Stimulated activated CD4-positive, alpha-beta T cell treated with anti-CD3 and anti-CD28 coated beads, Interleukin-12 subunit alpha, Interleukin-12 subunit beta, amount 100 ng/mL, for 24 hours (primary cell): ENCODE data around the gene CAMP.
A peak's percentile ranks its signal among the peaks of the same experiment; 100 is the strongest.

Experiments
- DNase-seq, 2 experiments: peaks; one replicate each; pipeline ENCODE4 v3.0.0-alpha.2; 2020; ENCODE audit warnings: low read depth in 2 of 2

CAMP gene

DNA sequence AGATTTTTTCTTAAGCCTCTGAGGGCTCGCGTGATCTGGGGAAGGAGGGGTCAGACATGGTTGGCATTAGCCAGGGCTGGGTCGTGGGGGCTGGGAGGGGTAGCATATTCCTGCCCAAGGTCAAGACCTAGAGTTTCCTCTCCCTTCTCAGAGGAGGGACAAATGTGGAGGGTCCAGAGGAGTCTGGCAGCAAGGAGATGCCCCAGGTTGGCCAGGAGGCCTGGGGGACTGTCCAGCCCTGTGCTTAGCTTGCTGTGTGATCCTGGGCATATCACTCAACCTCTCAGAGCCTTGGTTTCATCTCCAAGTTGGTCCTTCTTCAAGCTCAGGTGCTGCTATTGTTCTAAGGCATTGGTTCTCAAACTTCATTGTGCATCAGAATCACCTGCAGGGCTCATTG is 9.1 kb upstream of the CAMP start:
- no peak for DNase-seq

DNA sequence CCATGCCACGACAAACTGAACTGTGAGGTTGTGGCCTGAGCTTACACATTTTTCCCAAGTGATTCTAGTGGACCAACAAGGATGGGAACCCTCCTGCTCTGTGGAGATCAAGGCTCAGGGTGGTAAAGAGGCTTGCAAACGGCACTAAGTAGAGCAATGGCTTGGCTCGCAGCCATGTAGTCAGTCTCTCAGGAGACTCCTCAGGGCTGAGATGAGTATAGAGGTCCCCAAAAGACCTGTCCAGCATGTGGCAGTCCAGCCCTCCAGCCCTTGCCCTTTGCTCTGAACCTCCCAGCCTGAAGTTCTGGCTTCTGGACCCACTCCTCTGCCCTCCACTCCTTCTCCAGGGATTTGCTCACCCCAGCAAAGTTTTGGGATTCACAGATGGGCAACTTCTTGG is 8.3 kb upstream of the CAMP start:
- no peak for DNase-seq

DNA sequence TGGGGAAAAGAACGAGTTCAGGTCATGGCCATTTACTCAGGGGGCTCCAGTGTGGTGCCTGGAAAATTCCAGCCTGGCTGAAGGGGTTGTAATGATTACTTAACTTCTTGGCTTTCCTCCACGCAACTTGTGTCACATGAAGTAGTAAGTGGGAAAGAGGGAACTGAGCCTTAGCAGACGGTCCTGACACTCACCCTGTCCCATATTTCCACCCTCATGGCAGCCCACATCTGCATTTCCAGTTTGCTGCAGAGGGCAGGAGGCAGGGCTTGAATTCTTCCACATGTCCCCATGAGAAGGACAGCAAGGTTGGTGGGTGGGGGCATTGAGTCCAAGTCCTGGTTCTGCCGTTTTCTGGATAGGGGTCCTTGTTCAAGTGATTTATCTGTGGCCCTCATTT is 7.8 kb upstream of the CAMP start:
- no peak for DNase-seq

DNA sequence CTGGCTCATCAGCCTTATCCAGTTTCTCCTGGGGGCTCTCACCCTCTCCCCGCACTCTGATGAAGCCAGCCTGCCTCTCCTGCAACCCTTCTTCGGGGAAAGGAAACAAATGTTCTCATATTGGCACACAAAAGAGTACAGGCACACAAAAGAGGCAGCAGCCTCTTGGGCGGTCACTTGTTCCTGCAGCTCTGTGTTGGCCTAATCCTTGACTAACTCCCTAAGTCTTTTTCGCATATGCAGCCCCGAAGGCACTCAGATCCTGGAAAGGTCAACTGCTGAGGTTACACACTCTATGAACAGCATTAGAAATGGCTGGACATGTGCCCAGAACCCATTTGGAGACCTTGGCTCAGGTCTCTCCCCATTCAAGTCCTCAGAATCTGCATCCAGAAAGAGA is 7.4 kb upstream of the CAMP start:
- no peak for DNase-seq

DNA sequence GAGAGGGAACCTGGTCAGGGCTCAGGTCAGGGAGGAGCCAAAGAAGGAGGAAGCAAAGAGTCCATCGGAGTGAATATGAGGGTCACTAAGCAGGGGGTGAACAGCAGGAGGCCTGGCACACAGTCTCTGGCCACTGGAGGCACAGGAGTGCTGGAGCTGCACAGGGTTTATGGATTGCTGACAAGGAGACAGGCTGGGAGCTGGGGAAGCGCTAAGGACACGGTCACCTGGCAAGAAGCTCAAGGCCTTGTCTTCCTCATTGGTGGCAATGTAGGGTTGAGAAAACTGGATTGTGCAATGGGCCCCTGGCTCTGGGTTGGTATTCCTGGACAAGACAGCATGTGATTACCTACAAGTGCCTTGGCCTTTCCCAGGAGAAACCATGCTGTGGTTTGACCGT is 5.8 kb upstream of the CAMP start:
- DNase-seq: no peak

DNA sequence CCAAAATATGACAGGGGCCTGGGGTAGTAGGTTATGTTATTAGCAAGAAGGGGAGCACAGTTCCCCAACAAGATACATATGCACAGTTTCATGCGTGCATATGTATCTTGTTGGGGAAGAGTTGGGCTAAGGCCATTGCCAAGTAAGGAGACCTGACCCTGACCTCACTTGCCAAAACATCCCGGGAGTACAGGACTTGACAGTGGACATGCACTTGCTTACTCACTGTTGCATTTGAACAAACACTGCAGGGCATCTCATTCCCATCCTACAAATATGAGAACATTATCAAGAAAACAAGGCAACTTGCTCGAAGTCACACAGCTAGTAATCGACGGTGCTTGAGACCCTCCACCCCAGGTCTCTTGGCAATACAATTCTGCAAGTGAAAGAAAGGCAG is 4.8 kb upstream of the CAMP start:
- no peak for DNase-seq

DNA sequence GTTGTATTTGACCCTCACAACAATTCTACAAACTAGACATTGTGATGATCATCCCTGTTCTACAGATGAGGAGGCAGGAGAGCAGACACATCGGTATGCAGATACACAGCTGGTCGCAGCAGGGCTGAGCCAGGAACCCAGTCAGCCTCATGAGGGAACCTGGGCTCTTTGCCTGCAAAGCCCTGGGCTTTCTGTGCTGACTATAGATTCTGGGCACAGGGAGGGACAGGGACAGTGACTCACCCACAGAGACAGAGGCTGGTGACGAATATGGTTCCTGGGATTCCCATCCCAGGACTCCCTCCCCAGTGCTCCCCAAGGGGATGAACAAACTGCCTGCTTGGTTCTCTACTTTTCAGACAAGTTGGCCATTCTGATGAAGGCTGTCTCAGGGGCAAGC is 3.8 kb upstream of the CAMP start:
- no peak for DNase-seq

DNA sequence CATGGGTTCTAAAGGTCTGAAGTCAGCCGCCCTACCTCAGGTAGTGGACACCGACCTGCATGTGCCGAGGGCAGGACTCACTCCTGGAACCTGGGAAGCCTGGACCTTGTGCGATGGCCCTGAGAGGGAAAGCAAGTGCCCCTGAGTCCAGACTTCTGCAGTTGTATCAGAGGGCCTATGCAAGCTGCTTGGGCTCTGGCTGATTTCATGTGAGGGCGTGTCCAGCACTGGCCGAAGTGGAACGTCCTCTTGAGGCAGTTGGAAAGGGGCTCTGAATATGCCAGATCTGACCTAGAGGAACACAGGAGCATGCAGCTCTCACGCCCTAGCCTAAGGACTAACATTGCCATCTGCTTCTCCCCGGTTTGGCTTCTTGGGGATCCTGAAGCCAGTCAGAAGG is 2.5 kb upstream of the CAMP start:
- no peak for DNase-seq

DNA sequence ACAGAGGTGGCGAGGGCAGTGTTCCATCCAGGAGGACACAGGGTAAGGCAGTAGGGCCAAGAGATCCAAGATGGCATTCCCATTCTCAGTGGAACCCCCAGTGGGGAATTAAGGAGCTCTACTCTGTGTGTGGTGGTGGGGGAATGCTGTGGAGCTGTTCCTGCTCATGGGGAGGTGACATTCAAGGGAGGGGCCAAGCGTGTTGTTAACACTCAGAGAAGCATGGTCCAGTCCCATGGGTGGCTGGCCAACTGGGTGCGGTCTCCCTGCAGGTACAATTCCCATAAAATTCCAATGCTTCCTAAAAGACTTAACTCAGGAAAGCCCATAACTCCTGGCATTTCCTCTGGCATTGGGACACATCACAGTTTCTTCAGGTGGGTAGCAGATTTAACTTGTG is 2.3 kb downstream of the CAMP start:
- DNase-seq: no peak

DNA sequence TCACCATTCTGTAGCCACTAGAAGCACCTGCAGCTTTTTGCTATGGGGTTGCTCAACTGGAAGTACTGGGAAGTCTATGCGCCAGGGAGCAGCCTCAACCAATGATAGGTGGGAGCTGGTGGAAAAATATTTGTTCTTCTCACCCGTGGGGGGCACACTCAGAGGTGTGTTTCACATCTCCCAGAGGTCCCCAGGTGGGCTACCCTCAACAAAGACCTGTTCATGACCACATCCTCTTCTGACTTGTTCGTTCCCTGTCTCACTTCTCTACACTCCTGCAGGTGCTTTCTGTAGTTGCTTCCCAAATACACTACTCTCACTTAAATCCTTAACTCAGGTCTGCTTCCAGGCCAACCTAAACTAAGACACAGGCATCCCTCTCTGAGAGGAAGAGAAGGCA is 3.6 kb downstream of the CAMP start:
- no peak for DNase-seq

DNA sequence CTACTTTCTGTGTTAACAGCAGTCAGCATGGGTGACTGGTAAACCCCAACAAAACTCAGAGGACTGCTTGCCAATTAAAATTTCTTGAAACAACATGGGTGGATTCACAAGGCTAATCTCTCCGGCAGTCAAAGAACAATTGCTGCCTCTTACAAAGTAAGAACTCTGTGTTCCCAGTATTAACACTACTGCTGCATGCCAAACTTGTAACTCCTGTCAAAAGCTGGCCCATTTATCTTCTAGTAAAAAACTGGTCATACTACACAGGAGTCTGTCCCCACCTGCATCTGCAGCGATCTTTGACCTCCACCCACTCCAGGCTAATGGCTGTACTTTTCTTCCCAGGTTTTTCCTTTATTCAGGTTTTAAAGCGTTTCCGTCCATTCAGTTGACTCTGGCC is 8.9 kb downstream of the CAMP start:
- no peak for DNase-seq

DNA sequence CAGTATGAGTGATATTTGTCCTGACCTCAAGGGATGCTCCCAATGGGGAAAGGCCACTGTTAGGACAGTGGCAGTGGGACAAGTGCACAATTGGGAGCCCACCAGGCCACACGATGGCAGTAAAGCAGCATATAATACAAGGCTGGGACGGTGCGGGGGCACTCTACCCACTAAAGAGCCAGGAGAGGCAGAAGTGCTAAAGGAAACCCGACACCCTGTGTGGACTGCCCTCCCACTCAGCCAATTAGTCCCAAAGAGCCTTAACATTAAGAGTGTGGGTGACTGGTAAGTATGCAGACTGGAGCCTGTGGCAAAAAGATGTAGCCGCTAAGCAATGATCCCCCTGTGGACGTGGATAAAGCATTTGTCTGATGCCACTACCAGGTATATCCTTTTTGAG is 9.4 kb downstream of the CAMP start:
- peak; percentile 40 to 51 for DNase-seq

DNA sequence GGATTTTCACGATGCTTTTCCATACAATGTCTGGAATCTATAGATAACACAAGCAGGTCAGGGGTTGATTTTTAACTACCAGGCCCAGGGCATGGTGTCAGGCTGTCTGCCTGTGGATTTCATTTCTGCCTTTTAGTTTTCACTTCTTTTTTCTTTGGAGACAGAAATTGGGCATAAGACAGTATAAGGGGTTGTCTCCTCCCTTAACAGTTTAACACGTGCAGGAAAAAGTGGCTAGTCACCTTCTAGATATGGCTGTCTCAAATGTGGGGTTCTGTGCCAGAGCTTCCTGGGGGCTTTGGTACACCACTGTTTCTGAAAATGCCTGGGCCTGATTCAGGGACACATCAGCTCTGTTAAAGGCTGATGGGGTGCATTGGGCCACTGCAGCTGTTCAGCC is 10.2 kb downstream of the CAMP start:
- DNase-seq: no peak

DNA sequence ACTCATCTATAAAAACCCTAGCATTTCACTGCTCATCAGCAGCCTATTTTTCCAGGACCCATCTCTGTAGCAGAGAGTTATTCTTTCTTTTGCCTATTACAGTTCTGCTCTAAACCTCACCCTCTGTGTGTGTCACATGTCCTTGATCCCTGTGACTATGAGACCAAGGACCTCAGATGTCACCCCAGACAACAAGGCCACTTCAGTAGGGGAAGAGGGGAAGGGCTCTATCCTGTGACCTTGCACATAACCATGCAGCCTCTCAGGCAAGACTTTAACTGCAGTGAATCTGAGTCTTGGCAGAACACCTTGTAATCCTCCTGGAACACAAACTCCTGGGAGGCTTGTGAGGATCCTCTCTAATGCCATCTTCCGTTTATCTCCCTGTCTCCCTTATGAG is 13.2 kb downstream of the CAMP start:
- no peak for DNase-seq

DNA sequence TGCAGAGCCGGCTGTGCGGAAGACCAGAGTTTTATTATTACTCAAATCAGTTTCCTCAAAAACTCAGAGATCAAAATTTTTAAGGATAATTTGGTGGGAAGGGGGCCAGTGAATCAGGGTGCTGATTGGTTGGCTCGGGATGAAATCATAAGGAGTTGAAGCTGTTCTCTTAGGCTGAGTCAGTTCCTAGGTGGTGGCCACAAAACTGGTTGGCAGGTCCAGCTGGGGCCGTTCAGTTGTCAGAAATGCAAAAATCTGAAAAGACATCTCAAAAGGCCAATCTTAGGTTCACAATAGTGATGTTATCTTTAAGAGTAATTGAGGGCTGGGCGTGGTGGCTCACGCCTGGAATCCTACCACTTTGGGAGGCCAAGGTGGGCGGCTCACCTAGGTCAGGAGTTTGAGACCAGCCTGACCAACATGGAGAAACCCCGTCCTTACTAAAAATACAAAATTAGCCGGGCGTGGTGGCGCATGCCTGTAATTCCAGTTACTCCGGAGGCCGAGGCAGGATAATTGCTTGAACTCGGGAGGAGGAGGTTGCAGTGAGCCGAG is 15.3 kb downstream of the CAMP start:
- DNase-seq: no peak

DNA sequence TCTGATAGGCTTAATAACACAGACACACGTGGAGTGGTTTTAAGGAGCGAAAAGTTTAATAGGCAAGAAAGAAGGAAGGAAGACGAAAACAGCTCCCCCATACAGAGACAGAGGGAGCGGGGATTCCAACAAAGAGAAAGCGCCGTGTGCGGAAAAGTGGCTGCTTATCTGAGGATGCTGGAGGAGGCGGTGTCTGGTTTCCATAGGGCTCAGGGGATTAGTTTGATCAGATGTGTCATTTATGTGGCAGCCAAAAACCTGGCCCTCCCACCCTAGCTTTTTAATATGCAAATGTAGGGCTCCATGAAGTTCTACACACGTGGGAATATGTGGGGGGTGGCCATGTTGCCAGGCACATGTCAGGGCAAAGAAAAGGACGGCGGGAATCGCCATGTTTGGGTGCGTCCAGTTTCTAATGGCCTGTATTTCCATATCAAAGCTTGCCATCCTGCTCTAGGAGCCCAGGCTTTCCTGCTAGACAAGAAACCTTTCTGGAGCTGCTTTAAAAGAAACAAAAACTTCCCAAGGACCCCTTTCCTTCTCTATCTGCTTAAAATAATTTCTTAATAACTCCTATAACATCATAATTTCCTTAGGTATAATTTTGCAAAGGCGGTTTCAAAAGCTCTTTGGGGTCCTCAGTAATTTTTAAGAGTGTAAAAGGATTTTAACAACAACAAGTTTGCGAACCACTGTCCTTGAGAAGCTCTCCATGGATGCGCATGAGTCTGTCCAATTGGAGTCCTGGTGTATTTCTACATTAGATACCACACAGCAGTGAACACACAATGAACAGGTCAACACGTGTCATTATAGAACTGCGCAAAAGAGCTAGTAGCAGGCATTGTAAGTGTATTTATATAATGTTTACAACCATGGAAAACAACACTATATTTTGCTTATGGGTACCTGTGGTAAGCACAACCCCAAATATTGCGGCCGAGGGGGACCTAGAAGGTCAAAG is 17.0 kb downstream of the CAMP start:
- DNase-seq: no peak

DNA sequence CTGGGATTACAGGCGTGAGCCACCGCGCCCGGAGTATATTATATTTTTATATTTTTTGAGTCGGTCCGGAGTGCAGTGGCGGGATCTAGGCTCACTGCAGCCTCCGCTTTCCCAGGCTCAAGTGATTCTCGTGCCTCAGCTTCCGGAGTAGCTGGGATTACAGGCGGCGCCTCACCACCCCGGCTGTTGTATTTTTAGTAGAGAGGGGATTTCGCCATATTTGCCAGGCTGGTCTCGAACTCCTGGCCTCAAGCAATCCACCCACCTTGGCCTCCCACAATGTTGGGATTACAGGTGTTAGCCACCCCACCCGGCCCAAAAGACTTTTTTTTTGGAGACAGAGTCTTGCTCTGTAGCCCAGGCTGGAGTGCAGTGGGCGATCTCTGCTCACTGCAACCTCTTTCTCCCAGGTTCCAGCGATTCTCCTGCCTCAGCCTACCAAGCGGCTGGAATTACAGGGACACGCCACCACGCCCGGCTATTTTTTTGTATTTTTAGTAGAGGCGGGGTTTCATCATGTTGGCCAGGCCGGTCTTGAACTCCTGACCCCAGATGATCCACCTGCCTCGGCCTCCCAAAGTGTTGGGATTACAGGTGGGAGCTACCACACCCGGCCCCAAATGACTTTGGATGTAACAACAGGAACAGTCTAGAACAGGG is 18.6 kb downstream of the CAMP start:
- no peak for DNase-seq

DNA sequence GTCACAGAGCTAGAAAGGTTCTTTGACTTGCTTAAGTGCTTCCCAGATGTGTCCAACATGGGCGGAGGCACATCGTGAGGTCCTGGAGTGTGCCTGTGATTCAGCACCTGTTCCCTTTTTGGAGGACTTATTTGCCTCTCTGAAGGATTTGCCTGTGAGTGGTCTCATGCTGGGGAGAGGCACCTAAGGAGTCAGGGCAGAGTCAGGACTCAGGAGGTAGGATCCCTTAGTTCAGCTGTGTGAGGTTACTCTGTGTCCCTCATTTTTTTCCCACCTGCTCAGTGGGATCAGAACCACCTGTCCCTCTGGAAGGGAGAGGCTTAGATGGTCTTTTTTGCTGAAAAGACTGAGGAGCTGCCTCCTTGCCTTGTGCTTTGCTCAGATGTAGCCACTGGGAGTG is 20.6 kb downstream of the CAMP start:
- DNase-seq: no peak

DNA sequence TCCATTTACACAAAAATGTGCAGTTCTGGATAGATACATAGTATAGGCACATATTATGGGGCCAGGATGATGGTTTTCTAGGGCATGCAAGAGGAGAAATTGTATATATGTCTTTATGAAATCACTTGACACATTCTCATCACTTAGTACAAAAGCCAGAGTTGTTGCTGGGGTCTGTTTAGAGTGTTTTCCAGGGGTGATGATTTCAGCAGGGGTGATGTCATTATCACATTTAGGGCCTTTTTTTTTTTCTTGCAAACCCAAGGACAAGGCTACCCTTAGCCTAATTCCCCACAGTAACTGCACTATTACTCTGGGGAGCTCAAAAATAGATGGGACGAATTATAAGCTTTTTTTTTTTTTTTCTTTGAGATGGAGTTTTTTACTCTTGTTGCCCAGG is 21.2 kb downstream of the CAMP start:
- DNase-seq: no peak

DNA sequence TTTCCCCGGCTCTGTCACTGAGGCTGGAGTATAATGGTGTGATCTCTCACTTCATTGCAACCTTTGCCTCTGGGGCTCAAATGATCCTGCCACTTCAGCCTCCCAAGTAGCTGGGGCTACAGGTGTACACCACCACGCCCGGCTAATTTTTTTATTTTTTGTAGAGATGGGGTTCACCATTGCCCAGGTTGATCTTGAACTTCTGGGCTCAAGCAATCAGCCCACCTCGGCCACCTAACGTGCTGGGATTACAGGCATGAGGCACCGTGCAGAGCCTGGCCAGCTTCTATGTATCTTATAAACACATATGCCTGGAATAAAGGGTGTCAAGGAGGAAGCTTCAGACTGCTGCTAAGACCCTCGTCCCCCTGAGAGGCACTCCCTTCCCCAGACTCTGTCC is 21.8 kb downstream of the CAMP start:
- no peak for DNase-seq

DNA sequence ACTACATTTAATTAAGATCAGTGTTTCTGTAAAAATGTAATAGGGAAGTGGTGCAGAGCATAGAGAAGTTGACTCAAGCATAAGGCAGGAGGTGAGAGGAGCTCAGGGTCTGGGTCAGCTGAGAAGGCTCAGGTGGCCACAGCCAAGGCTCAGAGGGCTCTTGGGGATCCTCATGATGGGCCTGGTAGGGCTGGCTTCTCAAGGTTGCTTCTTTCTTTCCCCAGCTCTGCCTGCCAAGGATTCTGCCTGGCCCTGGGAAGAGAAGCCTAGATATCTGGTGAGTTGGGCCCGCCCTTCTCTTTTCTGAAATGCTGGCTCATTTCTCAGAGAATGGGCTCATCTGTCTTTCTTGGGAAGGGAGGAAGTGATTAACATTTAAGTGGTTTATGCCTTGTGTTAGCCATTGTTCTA is 24.1 kb downstream of the CAMP start:
- DNase-seq: no peak

DNA sequence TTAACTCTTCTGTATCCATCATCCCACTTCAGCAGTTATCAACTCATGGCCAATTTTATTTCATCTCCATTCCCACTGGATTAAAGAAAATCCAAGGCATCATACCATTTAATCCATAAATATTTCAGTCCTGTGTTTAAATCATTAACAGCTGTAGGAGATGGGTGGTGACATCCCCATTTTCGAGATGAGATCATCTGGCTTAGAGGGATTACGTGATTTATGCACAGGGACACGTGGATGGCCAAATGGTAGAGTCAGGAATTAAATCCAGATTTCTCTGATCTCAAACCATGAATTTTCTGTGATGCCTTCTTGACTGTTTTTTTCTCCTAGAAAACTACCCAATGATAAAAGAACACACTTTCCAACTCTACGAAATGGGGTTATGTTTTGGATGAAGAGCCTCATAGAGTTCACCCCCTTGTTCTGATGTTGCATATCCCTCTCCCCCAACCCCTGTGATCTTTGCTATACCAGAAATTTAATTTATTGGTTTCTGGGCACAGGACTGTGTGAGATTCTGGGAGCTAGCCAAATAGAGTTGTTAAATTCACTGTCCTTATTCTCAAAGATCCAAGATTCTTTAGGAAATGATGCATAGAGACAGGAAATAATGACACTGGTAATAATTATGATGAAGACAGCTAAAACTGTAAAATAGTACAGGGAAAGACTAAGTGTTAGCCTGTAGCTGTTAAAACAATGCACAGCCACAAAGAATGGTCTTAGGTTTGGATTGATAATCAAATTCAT is 25.0 kb downstream of the CAMP start:
- DNase-seq: no peak
